HG03432 (cell line): Measurements from ENCODE around the gene IQCB1.
"Not testable (repeated sequence)": the region's sequence is repeated elsewhere in the genome, so short reads cannot be mapped to it uniquely, and the experiment has no call there.

Experiments used
- ATAC-seq: cut with Tn5 transposase; IDR thresholded peaks from one replicate; pipeline ENCODE4 v1.9.1; 2021; ENCODE audit warnings: mild to moderate bottlenecking, moderate library complexity; ENCODE audit not compliant: unreplicated experiment

The IQCB1 gene

GRCh38 chr3:121834671-121835464, at the start of gene IQCB1, which contains the start of gene EAF2:
Gene IQCB1 (minus strand): TSS chr3:121835060. CDS start chr3:121828960, 6,100 bp downstream.
Gene EAF2 (plus strand): TSS chr3:121835209. CDS start chr3:121835286, 77 bp downstream.
- ATAC-seq, result peak; percentile 98

- no peak for ATAC-seq
These were observed 48.6 kb upstream of the IQCB1 start for GRCh38 chr3:121883507-121883906.

- no peak for ATAC-seq
These were observed 43.6 kb upstream of the IQCB1 start for GRCh38 chr3:121878411-121878810.

- no peak for ATAC-seq
These were observed 36.6 kb upstream of the IQCB1 start for GRCh38 chr3:121871430-121871829.

GRCh38 chr3:121870717-121871116, 35.9 kb upstream of the IQCB1 start:
- ATAC-seq, result no peak

- no peak for ATAC-seq
These were observed 34.9 kb upstream of the IQCB1 start for GRCh38 chr3:121869736-121870135.

- no peak for ATAC-seq
These were observed 28.9 kb upstream of the IQCB1 start for GRCh38 chr3:121863801-121864200.

GRCh38 chr3:121863247-121863646, 28.4 kb upstream of the IQCB1 start:
- not testable (repeated sequence) for ATAC-seq

- ATAC-seq, result not testable (repeated sequence)
These were observed 22.9 kb upstream of the IQCB1 start for GRCh38 chr3:121857778-121858177.

GRCh38 chr3:121855555-121855954, 20.7 kb upstream of the IQCB1 start:
- no peak for ATAC-seq

GRCh38 chr3:121852256-121852655, 17.4 kb upstream of the IQCB1 start:
- no peak for ATAC-seq

GRCh38 chr3:121844892-121845291, 10.0 kb upstream of the IQCB1 start:
- ATAC-seq, result no peak

GRCh38 chr3:121839962-121840361, 5.1 kb upstream of the IQCB1 start:
- ATAC-seq, result no peak

GRCh38 chr3:121836481-121836880, 1.6 kb upstream of the IQCB1 start:
- ATAC-seq, result no peak

GRCh38 chr3:121836064-121836463, 1.2 kb upstream of the IQCB1 start:
- no peak for ATAC-seq

GRCh38 chr3:121835465-121835801, 573 bp upstream of the IQCB1 start:
- peak; percentile 30 for ATAC-seq

- ATAC-seq, result no peak
These were observed 646 bp downstream of the IQCB1 start for GRCh38 chr3:121834157-121834670.

GRCh38 chr3:121822973-121823372, 11.9 kb downstream of the IQCB1 start:
- ATAC-seq, result no peak

GRCh38 chr3:121821421-121822199, 13.2 kb downstream of the IQCB1 start:
- ATAC-seq, result no peak

GRCh38 chr3:121819236-121819635, 15.6 kb downstream of the IQCB1 start:
- ATAC-seq, result no peak

- no peak for ATAC-seq
These were observed 16.3 kb downstream of the IQCB1 start for GRCh38 chr3:121818578-121818977.

- ATAC-seq, result no peak
These were observed 17.1 kb downstream of the IQCB1 start for GRCh38 chr3:121817753-121818152.
